ENCODE results near the gene G6PC3.

G6PC3 gene

DNA sequence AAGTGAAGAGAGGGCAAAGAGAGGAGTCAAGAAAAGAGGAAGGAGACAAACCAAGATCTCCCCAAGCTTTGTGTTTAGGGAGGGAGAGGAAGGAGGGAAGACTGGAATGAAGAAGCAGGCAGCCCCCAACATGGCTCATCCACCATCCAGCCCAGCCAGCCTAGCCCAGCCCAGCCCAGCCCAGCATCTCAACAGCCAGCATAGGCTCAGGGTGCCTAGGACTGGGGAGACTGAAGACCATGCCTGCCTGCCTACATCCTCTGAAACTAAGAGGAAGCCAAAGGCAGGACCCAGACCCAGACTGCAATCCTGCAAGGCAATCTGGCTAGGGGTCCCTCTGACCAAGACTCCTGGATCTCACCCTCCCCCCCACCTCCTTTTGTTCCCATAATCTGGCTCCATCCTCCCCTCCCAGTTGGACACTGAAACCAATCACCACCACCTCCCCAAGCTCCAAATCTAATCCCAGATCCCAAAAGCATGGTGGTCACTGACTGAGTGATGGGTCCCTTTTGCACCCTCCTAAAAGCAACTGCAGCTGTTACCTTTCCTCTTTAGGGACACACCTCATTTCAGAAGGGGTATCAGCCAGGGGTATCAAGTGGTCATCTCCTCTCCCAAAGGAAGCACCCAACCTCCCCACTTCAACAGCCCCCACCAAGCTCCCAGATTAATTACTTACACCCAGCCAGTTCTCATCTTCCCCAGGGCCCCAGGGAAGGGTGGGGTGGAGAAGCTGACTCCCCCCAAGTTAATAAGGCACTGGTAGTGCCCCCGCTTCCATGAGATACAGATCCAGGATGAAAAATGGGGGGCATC, 51.7 kb downstream of the G6PC3 start:
- DNase-seq (ENCODE audit: low read depth), result no peak
- H3K4me3 ChIP-seq (ENCODE audit: low read depth, low read length), result peak overlapping the region; percentile 90
- in situ Hi-C loops (cut with HindIII; ENCODE audit: low sequenced_read_pairs), result no loop called here
- no peak for TF ChIP-seq CTCF (IDR thresholded peaks at IDR 0.05; ENCODE audit: low read depth, low read length, missing control alignments)

GRCh38 chr17:44122816-44123355, 52.4 kb downstream of the G6PC3 start:
- peak overlapping the region; percentile 90 for H3K4me3 ChIP-seq (ENCODE audit: low read depth, low read length)
- DNase-seq (ENCODE audit: low read depth), result no peak
- TF ChIP-seq CTCF (IDR thresholded peaks at IDR 0.05; ENCODE audit: low read depth, low read length, missing control alignments), result no peak
- in situ Hi-C loops (cut with HindIII; ENCODE audit: low sequenced_read_pairs), result no loop called here

DNA sequence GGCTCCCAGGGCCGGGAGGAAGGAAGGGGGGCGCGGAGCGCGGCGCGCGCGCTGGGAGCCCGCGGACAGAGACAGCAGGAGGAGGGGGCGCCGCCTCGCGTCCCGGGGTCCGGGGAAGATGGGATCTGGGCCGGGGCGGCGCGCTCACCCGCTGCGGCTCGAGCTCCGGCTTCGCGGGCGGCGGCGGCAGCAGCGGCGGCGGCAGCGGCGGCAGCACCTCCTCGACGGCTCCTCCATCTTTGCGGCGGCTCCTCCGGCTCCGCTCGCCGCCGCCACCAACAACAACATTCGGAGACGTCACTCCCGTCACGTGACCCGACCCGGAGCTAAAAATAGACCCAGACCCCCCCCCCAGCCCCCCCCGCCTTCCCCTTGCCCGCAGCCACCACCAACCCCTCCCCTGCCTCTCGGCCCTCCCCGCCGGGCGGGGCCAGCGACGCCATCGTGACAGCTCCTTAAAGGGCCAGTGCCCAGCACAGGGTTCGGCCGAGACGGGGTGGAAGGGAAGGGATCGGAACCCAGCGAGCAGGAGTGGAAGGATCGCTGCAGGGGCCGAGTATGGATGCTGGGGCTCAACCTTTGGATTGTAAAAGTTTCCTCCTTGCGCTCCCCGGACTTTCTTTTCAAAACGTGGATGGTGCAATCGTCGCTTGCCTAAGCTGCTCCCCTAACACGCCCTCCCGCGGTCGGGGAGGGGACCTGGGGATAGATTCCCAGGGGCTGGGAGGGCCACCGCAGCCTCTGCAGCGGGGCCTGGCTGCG, 53.0 kb downstream of the G6PC3 start, which contains the start of gene HDAC5:
Gene HDAC5 (minus strand): TSS at position 286 of the 762 bp plus-strand sequence. CDS start 6,126 bp downstream, outside the sequence.
- DNase-seq (ENCODE audit: low read depth), result peak; percentile 84
- peak; percentile 61 for TF ChIP-seq CTCF (IDR thresholded peaks at IDR 0.05; ENCODE audit: low read depth, low read length, missing control alignments)
- in situ Hi-C loops (cut with HindIII; ENCODE audit: low sequenced_read_pairs), result no loop called here
- peak within 1 kb of the TSS; percentile 90 for H3K4me3 ChIP-seq (ENCODE audit: low read depth, low read length)

- H3K4me3 ChIP-seq (ENCODE audit: low read depth, low read length), result peak overlapping the region; percentile 90
- no peak for DNase-seq (ENCODE audit: low read depth)
- in situ Hi-C loops (cut with HindIII; ENCODE audit: low sequenced_read_pairs), result no loop called here
- TF ChIP-seq CTCF (IDR thresholded peaks at IDR 0.05; ENCODE audit: low read depth, low read length, missing control alignments), result no peak
These were observed 53.5 kb downstream of the G6PC3 start for GRCh38 chr17:44124118-44124438.

All from astrocyte of the cerebellum (primary cell).